GM18858 (cell line): ENCODE measurements around the gene IRS2.
"Not testable (repeated sequence)": the region's sequence is repeated elsewhere in the genome, so short reads cannot be mapped to it uniquely, and the experiment has no call there.

Experiments used
- ATAC-seq: cut with Tn5 transposase; IDR thresholded peaks from one replicate; pipeline ENCODE4 v1.9.1; 2021; ENCODE audit not compliant: unreplicated experiment

The IRS2 gene

GRCh38 chr13:109733550-109733949, 52.8 kb downstream of the IRS2 start:
- no peak for ATAC-seq

GRCh38 chr13:109732470-109733170, 53.8 kb downstream of the IRS2 start:
- ATAC-seq = not testable (repeated sequence)

GRCh38 chr13:109730812-109731335, 55.5 kb downstream of the IRS2 start:
- ATAC-seq = no peak

- no peak for ATAC-seq
These were observed 57.3 kb downstream of the IRS2 start for GRCh38 chr13:109728791-109729731.

GRCh38 chr13:109728061-109728460, 58.3 kb downstream of the IRS2 start:
- ATAC-seq = no peak

- ATAC-seq = no peak
These were observed 59.1 kb downstream of the IRS2 start for GRCh38 chr13:109727251-109727650.

- ATAC-seq = no peak
These were observed 60.3 kb downstream of the IRS2 start for GRCh38 chr13:109725995-109726637.

- ATAC-seq = no peak
These were observed 61.1 kb downstream of the IRS2 start for GRCh38 chr13:109725297-109725696.

- no peak for ATAC-seq
These were observed 61.8 kb downstream of the IRS2 start for GRCh38 chr13:109724603-109725002.

GRCh38 chr13:109723046-109723445, 63.3 kb downstream of the IRS2 start:
- no peak for ATAC-seq

- ATAC-seq = no peak
These were observed 64.3 kb downstream of the IRS2 start for GRCh38 chr13:109722068-109722467.

- no peak for ATAC-seq
These were observed 65.6 kb downstream of the IRS2 start for GRCh38 chr13:109720758-109721184.

GRCh38 chr13:109719962-109720646, 66.3 kb downstream of the IRS2 start:
- ATAC-seq = no peak

GRCh38 chr13:109718726-109719125, 67.7 kb downstream of the IRS2 start:
- ATAC-seq = no peak

- no peak for ATAC-seq
These were observed 68.7 kb downstream of the IRS2 start for GRCh38 chr13:109717686-109718085.

GRCh38 chr13:109715902-109716301, 70.5 kb downstream of the IRS2 start:
- no peak for ATAC-seq

- ATAC-seq = no peak
These were observed 72.7 kb downstream of the IRS2 start for GRCh38 chr13:109713681-109714080.

GRCh38 chr13:109712124-109712722, 74.2 kb downstream of the IRS2 start:
- ATAC-seq = no peak

- no peak for ATAC-seq
These were observed 78.4 kb downstream of the IRS2 start for GRCh38 chr13:109707742-109708617.
